HepG2 (cell line): ENCODE results near the gene ARG1. TPM values are rescaled to one million over a fixed set of nuclear protein-coding genes. Genes with fewer than 3 reads are reported as not detected.

Experiments
- AKAP8 ChIP-seq: sonication (generic); formaldehyde crosslinking; IDR thresholded peaks from 2 replicates; pipeline ENCODE4 v1.5.1; 2020; ENCODE audit warnings: mild to moderate bottlenecking, missing genetic modification reagents
- ARID5B ChIP-seq: IDR thresholded peaks from 2 replicates; pipeline ENCODE4 v1.4.0; 2020; ENCODE audit warnings: mild to moderate bottlenecking, missing genetic modification reagents
- ATF1 ChIP-seq: IDR thresholded peaks from 2 replicates; pipeline ENCODE4 v1.6.1; 2016; ENCODE audit warnings: mild to moderate bottlenecking, control low read depth
- CCDC6 ChIP-seq: sonication (generic); formaldehyde crosslinking; IDR thresholded peaks from 2 replicates; pipeline ENCODE4 v1.8.1; 2022; ENCODE audit warnings: mild to moderate bottlenecking, missing genetic modification reagents, moderate library complexity
- CEBPB ChIP-seq: IDR thresholded peaks from 2 replicates; pipeline ENCODE4 v1.6.1; 2011; ENCODE audit warnings: low read depth, low read length, improper control_type of control experiment, borderline replicate concordance
- CREB1 ChIP-seq, 2 experiments: fragments of 450-650 bp in 1 of 2; IDR thresholded peaks; 2 replicates each; pipeline ENCODE4 v1.6.1; 2016 to 2017; ENCODE audit warnings: control low read depth in 1 of 2, mild to moderate bottlenecking in 1 of 2, missing compliant biosample characterization in 1 of 2, missing genetic modification characterization in 1 of 2
- KAT7 ChIP-seq: IDR thresholded peaks from 2 replicates; pipeline ENCODE4 v1.6.1; 2018; ENCODE audit warnings: borderline replicate concordance, missing compliant biosample characterization
- MBNL3 ChIP-seq: fragments of 250-450 bp; sonication (Bioruptor Pico); conservative IDR thresholded peaks from 2 replicates; pipeline ENCODE4 v1.8.0; 2022; ENCODE audit warnings: mild to moderate bottlenecking, inconsistent platforms
- MXI1 ChIP-seq: IDR thresholded peaks from 3 replicates; pipeline ENCODE4 v1.6.1; 2012; ENCODE audit warnings: low read depth, low read length, inconsistent platforms, borderline replicate concordance
- PCBP2 ChIP-seq: fragments of 200-400 bp; formaldehyde crosslinking; optimal IDR thresholded peaks from 2 replicates; pipeline ENCODE3; 2018; ENCODE audit warnings: low read length, low read depth; ENCODE audit not compliant: poor library complexity, severe bottlenecking
- RXRB ChIP-seq: IDR thresholded peaks from 2 replicates; pipeline ENCODE4 v1.6.1; 2016; ENCODE audit warnings: borderline replicate concordance, missing genetic modification reagents, missing compliant biosample characterization
- SIN3B ChIP-seq: fragments of 150-350 bp; IDR thresholded peaks from 2 replicates; pipeline ENCODE4 v1.6.1; 2014; ENCODE audit warnings: low read length
- SRSF4 ChIP-seq: fragments of 200-400 bp; formaldehyde crosslinking; IDR thresholded peaks from one replicate; pipeline ENCODE4 v1.6.1; 2018; ENCODE audit warnings: mild to moderate bottlenecking, low read depth, low read length, moderate library complexity; ENCODE audit not compliant: poor library complexity, severe bottlenecking
- ZBTB43 ChIP-seq: sonication (generic); formaldehyde crosslinking; conservative IDR thresholded peaks from 2 replicates; pipeline ENCODE4 v1.4.0; 2020; ENCODE audit warnings: missing genetic modification reagents
- ZFP36L2 ChIP-seq: sonication (generic); formaldehyde crosslinking; IDR thresholded peaks from 2 replicates; pipeline ENCODE4 v1.4.0; 2020; ENCODE audit warnings: missing genetic modification reagents
- ZNF326 ChIP-seq: sonication (generic); formaldehyde crosslinking; IDR thresholded peaks from 2 replicates; pipeline ENCODE4 v1.4.0; 2020; ENCODE audit warnings: missing genetic modification reagents, borderline replicate concordance
- ZNF33A ChIP-seq: sonication (generic); formaldehyde crosslinking; IDR thresholded peaks from 2 replicates; pipeline ENCODE4 v1.5.1; 2020; ENCODE audit warnings: missing genetic modification reagents, mild to moderate bottlenecking, moderate library complexity, borderline replicate concordance
- polyA plus RNA-seq, 8 experiments: library from polyadenylated mRNA; depleted of rRNA in 3 of 8; stranded (reverse) in 7 of 8; unstranded in 1 of 8; fragments of >200 nt; fragmentation: Illumina TruSeq in 4 of 8; extraction: Trizol in 4 of 8; gene quantifications; 2 replicates each; pipeline versions ENCODE4 v1.2.1 to v1.2.3, GENCODE V29; 2011 to 2016; ENCODE audit warnings: low read depth in 4 of 8, missing spikeins in 1 of 8, mixed read lengths in 1 of 8; ENCODE audit not compliant: insufficient read depth in 1 of 8
- total RNA-seq, 5 experiments: library from RNA; depleted of rRNA; stranded (reverse); fragments of >200 nt; fragmentation: Illumina TruSeq; extraction: Trizol; gene quantifications; 2 replicates each; pipeline ENCODE4 v1.2.3, GENCODE V29; 2016; ENCODE audit warnings: low read depth in 1 of 5
- TF ChIP-seq, protein P1 (sequence below): sonication (generic); formaldehyde crosslinking; IDR thresholded peaks from 2 replicates; pipeline ENCODE4 v1.5.1; 2020; ENCODE audit warnings: mild to moderate bottlenecking, missing genetic modification reagents, borderline replicate concordance

The ARG1 gene
- total and polyA plus RNA-seq, 2 of the 13 experiments (the other 11 are each of a cell fraction or from before 2014, with no cell fraction given), result 2.2 to 11.2 TPM

DNA sequence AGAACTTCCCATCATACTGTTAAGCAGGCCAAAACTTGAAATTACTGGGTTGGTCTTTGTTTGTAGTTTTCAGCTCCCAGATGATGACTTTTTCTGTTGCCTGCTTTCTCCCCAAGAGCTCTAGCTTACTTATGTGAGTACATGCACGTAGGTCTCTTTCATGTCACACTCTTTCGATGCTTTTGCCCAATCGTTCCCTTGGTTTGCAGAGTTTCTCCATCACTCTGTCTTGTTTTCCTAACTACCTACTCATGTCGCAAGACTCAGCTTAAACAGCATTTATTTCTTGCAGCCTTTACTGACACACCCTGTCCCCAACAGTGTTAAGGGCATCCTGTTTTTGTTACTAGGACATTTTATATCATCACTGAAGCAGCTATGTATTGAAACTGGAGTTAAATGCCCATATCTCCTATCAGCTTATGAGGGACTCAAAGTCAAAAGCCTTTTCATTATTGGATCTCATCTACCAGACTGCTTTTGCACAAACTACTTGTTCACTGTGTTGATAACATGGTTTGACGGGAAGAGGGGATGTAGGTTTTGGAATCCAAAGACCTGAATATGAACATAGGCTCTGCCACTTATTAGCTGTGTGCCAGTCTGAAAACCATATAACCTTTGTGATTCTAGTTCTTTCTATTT, 2.9 kb downstream of the ARG1 start (continued):
- TF ChIP-seq, protein P1, sequence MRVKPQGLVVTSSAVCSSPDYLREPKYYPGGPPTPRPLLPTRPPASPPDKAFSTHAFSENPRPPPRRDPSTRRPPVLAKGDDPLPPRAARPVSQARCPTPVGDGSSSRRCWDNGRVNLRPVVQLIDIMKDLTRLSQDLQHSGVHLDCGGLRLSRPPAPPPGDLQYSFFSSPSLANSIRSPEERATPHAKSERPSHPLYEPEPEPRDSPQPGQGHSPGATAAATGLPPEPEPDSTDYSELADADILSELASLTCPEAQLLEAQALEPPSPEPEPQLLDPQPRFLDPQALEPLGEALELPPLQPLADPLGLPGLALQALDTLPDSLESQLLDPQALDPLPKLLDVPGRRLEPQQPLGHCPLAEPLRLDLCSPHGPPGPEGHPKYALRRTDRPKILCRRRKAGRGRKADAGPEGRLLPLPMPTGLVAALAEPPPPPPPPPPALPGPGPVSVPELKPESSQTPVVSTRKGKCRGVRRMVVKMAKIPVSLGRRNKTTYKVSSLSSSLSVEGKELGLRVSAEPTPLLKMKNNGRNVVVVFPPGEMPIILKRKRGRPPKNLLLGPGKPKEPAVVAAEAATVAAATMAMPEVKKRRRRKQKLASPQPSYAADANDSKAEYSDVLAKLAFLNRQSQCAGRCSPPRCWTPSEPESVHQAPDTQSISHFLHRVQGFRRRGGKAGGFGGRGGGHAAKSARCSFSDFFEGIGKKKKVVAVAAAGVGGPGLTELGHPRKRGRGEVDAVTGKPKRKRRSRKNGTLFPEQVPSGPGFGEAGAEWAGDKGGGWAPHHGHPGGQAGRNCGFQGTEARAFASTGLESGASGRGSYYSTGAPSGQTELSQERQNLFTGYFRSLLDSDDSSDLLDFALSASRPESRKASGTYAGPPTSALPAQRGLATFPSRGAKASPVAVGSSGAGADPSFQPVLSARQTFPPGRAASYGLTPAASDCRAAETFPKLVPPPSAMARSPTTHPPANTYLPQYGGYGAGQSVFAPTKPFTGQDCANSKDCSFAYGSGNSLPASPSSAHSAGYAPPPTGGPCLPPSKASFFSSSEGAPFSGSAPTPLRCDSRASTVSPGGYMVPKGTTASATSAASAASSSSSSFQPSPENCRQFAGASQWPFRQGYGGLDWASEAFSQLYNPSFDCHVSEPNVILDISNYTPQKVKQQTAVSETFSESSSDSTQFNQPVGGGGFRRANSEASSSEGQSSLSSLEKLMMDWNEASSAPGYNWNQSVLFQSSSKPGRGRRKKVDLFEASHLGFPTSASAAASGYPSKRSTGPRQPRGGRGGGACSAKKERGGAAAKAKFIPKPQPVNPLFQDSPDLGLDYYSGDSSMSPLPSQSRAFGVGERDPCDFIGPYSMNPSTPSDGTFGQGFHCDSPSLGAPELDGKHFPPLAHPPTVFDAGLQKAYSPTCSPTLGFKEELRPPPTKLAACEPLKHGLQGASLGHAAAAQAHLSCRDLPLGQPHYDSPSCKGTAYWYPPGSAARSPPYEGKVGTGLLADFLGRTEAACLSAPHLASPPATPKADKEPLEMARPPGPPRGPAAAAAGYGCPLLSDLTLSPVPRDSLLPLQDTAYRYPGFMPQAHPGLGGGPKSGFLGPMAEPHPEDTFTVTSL (CRISPR knock-in tag), result peak; percentile 84; the same call in 1 of the 2 replicates
- TF ChIP-seq CREB1 (IDR thresholded peaks at IDR 0.05) (no peak), CREB1 (CRISPR knock-in tag; IDR thresholded peaks at IDR 0.05) (peak; percentile 88), SIN3B (no peak), ATF1 (CRISPR knock-in tag) (peak; percentile 80), ARID5B (CRISPR knock-in tag) (peak; percentile 78), AKAP8 (CRISPR knock-in tag) (no peak), ZNF33A (no peak), MXI1 (no peak), ZBTB43 (CRISPR knock-in tag) (no peak), SRSF4 (no peak), KAT7 (CRISPR knock-in tag) (no peak), CEBPB (peak; percentile 97), RXRB (peak; percentile 33; the same call in 1 of the 2 replicates), PCBP2 (no peak), ZNF326 (CRISPR knock-in tag) (no peak), MBNL3 (CRISPR knock-in tag) (no peak), CCDC6 (CRISPR knock-in tag) (no peak), ZFP36L2 (CRISPR knock-in tag) (0 out of 2 replicates have a peak, but pooled peaks have one; percentile 36)
